GM19193 (cell line): ENCODE results near the gene PPP2R1B.

Experiments used
- POLR2A ChIP-seq: IDR thresholded peaks from 4 replicates; pipeline ENCODE4 v1.6.1; 2011; ENCODE audit not compliant: insufficient read depth, insufficient read length; ENCODE audit errors: extremely low read depth

Gene PPP2R1B

GRCh38 chr11:111699579-111700156, 66.5 kb downstream of the PPP2R1B start:
- no peak for TF ChIP-seq POLR2A

DNA sequence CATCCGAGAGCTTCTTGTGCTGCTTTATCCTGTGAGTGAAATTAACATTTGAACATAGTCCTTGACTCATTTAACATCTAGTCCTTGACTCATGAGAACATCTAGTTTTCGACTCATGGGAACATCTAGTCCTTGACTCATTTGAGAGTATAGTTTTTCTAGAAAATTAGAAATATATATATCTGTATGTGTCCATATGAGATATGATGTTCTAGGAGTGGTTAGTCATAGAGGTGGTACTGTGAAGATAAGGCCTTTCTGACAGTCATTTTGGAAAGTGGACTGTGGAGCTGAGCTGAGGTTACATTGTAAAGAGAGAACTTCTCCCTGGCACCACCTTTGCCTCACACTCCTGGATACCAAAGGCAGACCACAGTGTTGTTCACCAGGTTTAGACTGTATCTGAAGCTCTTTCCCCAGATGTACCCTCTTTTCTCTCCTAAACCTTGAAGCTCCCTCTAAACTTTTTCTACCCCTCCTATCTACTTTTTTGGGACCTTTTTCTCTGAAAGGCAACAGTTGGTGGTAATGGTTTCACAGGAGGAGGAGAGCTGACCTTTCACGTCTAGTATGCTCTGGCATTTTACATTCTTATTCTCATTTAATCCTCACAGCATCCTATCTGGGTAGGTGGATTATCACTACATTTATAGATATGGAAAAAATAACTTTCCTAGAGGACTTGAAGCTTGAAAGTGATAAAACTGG, 67.2 kb downstream of the PPP2R1B start:
- TF ChIP-seq POLR2A: no peak

GRCh38 chr11:111697933-111698371, 68.2 kb downstream of the PPP2R1B start:
- no peak for TF ChIP-seq POLR2A

DNA sequence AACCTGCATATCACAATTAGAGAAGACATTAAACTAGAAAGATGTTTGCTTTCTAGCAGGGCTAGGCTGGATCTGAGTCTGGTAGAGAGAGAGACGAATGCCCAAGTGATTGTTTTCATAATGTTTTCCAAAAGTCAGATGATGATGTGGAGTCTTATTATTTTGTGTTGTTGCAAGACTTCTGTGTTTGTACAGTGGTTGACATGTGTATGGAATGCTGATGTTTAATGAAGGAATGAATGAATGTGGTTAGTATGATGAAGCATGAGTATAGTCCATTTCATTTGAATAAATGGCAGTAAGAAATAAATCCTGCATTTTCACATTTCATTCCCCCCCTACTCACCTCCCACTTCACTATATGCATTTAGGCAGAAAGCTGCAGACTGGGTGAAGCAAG, 69.6 kb downstream of the PPP2R1B start:
- TF ChIP-seq POLR2A: no peak

- no peak for TF ChIP-seq POLR2A
Measured at GRCh38 chr11:111694851-111695250, 71.3 kb downstream of the PPP2R1B start.

GRCh38 chr11:111693224-111693937, 72.8 kb downstream of the PPP2R1B start:
- no peak for TF ChIP-seq POLR2A

- TF ChIP-seq POLR2A: no peak
Measured at GRCh38 chr11:111691741-111692140, 74.4 kb downstream of the PPP2R1B start.

GRCh38 chr11:111691176-111691575, 75.0 kb downstream of the PPP2R1B start:
- TF ChIP-seq POLR2A: no peak

DNA sequence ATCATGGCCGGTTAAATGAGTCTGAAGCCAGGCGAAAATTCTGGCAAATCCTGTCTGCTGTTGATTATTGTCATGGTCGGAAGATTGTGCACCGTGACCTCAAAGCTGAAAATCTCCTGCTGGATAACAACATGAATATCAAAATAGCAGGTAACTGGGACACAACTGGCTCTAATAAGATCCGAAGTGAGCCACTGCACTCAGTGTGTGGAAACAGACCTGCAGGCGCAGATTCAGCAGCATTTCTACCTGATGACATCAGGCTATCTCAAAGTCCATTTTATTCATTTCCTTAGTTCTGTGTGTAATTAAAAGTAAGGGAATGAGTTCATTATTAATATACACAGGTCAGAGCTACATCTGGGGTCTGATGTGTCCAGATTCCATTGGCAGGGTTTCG, 78.2 kb downstream of the PPP2R1B start:
- no peak for TF ChIP-seq POLR2A

GRCh38 chr11:111684251-111684650, 81.9 kb downstream of the PPP2R1B start:
- no peak for TF ChIP-seq POLR2A

DNA sequence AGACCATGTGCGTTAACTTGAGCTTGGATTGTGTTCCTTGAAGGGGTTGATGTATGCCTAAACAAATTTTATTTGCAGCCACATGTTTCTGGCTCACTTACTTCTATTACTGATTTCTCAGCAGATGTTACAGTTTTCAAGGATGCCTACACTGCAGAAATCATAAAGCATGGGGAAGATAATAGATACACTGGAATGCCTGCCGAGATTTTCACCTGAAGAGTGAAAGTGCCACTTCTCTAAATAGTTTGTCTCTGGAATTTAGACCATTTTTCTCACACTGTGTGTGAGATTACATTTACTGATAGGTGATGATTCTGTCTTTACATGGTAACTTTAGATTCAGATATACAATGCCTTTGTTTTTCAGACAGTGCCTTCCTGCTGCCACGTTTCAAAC, 82.4 kb downstream of the PPP2R1B start:
- TF ChIP-seq POLR2A: no peak

DNA sequence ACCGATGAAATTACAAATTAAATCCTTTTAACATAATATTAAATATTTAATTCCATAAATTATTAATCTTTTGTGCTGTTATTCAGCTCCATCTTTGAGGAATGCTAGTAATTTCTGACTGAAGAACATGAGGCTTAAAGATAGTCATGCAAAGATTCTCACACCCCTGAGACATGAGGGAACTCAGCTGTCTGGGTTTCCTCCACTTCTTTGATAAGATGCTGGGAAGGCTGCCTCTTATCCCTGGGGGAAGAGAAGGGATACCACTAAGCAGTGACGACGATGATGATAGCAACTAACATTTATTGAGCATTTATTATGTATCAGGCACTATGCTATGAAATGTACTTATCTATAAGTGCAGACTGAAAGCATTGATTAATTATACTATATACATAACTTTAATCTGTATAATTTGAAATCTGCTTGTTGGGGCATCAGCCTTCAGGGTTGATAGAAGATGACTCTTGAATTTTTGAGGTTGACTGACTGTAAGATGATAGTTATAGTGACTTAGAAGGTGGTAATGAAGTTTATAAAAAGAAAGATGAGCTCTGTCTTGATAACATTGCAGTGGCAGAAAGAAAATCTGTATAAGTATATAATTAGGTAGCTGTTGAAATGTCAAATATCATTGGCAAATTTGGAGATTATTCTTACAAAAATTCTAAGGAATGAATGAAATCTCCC, 85.6 kb downstream of the PPP2R1B start:
- no peak for TF ChIP-seq POLR2A
